GM12865 (cell line): ENCODE data around the gene ANKRD9.
A peak's percentile ranks its signal among the peaks of the same experiment; 100 is the strongest.
"Not testable (repeated sequence)": the region's sequence is repeated elsewhere in the genome, so short reads cannot be mapped to it uniquely, and the experiment has no call there.

Experiments
- DNase-seq: peaks from one replicate; pipeline ENCODE4 v3.0.0; 2010; ENCODE audit warnings: low read depth
- H3K4me3 ChIP-seq: 2 replicates; pipeline ENCODE4 v1.5.1; 2011; ENCODE audit warnings: mild to moderate bottlenecking, low read depth, low read length, control low read depth
- TF ChIP-seq, protein P1 (sequence below): IDR thresholded peaks from 2 replicates; pipeline ENCODE4 v1.5.1; 2011; ENCODE audit warnings: low read length, control low read depth, low read depth, inconsistent platforms; ENCODE audit not compliant: insufficient read depth; ENCODE audit errors: missing control alignments

The ANKRD9 gene

DNA sequence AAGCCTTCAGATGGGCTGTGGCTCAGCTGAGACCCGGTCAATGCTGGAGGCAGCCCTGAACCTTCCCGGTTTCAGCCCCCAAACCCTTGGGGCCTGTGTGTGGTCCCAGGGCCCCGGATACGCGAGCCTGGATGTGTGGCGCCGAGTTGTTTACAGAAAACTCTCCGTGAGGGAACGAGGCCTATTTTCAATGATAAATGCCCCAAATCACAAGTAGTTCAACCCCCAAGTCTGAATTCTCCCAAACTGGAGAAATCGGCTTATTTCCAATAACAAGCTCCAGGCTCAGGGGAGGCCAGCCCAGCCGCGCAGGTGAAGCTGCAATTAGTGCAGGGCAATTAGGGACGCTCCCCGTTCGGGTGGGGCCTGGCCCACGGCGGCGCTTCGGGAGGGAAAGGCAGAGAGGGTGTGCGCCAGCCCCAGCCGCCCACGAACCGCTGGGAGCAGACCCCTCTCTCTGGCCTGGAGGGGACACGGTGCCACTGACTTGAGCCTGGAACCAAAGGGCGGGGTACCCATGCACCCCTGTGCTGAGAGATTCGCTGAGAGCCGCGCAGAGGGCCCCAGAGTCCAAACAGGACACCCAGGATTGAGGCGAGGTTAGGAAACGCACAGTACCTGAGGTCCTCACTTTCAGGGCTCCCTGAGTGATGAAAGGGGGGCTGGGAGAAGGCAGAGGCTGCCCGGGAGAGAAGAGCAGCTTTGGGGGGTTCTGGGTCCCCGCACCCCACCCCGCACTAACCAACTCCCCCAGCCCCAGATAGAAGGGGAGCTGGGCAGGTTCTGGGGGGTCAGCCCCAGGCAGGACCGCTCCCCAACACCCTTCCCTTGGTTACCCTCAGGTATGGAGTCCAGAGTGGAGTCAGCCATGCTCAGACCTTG is 14.2 kb upstream of the ANKRD9 start:
- no peak for DNase-seq
- TF ChIP-seq, protein P1, sequence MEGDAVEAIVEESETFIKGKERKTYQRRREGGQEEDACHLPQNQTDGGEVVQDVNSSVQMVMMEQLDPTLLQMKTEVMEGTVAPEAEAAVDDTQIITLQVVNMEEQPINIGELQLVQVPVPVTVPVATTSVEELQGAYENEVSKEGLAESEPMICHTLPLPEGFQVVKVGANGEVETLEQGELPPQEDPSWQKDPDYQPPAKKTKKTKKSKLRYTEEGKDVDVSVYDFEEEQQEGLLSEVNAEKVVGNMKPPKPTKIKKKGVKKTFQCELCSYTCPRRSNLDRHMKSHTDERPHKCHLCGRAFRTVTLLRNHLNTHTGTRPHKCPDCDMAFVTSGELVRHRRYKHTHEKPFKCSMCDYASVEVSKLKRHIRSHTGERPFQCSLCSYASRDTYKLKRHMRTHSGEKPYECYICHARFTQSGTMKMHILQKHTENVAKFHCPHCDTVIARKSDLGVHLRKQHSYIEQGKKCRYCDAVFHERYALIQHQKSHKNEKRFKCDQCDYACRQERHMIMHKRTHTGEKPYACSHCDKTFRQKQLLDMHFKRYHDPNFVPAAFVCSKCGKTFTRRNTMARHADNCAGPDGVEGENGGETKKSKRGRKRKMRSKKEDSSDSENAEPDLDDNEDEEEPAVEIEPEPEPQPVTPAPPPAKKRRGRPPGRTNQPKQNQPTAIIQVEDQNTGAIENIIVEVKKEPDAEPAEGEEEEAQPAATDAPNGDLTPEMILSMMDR = no peak
- H3K4me3 ChIP-seq = peak overlapping the region; percentile 50

DNA sequence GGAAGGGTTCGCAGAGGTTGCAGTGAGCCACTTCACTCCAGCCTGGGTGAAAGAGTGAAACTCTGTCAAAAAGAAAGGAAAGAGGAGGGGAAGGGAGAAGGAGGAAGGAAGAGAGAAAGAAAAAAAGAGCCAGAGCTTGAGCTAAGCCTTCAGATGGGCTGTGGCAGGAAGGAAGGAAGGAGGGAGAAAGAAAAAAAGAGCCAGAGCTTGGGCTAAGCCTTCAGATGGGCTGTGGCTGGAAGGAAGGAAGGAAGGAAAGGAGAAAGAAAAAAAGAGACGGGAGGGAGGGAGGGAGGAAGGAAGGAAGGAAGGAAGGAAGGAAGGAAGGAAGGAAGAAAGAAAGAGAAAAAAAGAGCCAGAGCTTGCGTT is 13.6 kb upstream of the ANKRD9 start:
- DNase-seq = no peak
- TF ChIP-seq, protein P1 = no peak
- H3K4me3 ChIP-seq = no peak overlapping the region

DNA sequence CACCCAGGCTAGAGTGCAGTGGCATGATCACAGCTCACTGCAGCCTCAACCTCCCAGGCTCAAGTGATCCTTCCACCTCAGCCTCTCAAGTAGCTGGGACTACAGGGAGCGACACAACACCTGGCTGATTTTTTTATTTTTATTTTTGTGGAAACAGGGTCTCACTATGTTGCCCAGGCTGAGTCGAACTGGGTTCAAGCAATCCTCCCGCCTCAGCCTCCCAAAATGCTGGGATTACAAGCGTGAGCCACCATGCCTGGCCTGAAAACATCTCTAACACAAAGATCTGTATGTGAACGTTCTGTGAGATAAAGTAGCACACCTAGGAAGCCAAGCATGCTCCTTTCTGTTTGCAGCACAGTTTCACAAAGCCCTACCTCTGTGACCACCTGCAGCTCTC is 10.1 kb upstream of the ANKRD9 start:
- not testable (repeated sequence) for DNase-seq, H3K4me3 ChIP-seq

DNA sequence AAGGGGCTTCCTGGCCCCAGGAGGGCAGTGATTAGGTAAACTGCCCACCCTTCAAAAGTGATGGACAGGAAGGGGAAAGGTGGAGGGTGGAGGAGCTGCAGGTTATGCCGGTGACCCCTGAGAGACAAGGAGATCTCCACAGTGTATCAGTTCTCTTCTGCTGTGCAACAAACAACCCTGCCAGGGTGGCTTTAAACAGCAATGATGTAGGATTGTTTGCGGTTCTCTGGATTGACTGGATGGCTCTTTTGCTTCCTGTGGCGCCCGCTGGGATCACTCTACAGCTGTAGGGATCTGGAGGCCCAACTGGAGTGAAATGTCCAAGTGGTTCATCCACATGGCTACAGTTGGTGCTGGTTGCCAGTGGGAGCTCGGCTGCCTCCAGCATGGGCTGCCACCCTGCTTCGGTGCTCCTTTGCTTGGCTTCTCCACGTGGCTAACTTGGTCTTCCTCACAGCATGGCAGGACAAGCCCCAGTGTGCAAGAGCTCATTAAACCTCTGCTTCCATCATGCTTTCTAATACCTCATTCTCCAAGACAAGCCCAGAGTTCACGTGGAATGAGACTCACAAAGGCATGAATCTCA is 8.6 kb upstream of the ANKRD9 start:
- no peak for DNase-seq
- no peak overlapping the region for H3K4me3 ChIP-seq
- TF ChIP-seq, protein P1 = no peak

DNA sequence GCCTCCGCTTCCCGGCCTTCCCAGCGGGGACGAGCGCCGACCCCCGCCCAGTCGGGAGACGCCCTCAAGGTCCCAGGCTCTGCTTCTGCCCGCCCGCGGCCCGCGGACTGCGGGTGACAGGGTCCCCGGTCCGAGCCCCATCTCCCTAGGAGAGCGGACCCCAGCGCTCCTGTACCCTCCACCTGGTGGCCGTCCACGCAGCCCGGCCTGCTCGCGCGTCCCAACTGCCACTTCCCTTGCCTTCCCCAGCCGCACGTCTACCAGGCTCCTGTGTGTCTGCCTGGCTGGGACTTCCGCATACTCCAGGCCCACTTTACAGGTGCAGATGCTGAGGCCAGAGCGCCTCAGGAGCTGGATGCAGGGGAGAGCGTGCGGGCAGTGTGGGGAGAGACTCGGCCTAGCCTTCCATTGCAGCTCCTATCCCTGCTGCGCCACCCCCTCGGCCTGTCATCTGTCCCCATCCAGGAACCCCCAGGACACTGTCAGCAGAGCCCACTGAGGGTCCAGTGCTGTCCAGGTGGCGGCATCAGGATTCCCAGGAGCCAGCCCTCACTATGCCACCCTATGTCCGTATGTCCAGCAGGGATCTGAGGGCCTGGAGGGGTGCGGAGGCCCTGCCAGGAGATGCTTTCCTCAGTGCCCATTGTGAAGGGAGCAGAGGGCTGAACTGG is 8.0 kb upstream of the ANKRD9 start:
- H3K4me3 ChIP-seq = peak overlapping the region; percentile 58
- DNase-seq = no peak
- TF ChIP-seq, protein P1 = no peak

DNA sequence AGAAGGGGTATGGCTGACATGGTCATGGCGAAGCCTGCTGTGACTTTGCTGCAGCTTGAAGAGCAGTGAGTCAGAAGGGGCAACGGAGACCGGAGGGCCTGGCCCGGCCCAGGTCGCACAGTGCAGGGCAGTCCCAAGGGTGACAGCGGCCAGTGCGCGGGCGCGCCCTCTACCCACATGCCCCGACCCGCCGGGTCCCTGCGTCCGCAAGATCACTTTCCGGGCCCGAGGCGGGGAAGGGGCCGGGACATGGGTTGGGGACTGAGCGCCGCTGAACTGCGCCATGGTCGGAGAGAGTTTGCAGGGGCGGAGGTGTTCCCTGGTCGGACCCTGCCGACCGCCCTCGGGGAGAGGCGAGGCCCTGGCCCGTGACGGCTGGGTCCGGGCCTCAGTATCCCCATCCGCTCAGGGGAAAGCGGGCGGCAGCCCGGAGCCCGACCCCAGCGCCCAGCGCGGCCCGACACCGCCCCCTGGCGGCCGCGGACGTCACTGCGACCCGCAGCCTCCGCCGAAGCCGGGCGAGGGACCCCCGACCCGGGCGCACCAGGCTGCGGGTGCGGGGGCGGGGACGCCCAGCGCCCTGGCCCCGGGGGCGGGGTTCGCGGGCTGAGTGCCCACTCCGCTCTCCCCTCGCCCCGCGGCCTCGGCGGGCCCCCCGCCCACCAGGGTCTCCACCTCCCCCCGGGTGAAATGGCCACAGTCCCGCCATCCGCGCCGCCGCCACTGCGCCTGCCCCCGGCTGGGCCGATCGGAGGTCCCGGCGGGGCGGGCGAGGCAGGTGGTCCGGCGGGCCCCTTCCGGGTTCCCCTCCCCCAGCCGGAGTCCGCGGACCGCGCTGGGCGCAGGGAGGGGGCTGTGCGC is 7.2 kb upstream of the ANKRD9 start:
- peak; percentile 50 for DNase-seq
- peak overlapping the region; percentile 58 for H3K4me3 ChIP-seq
- TF ChIP-seq, protein P1 = peak; percentile 79
